Stimulated activated CD4-positive, alpha-beta T cell treated with anti-CD3 and anti-CD28 coated beads, Interleukin-2, amount 100 ng/mL, for 48 hours (primary cell): ENCODE measurements around the gene HK1.
"Not testable (repeated sequence)": the region's sequence is repeated elsewhere in the genome, so short reads cannot be mapped to it uniquely, and the experiment has no call there.

Source experiments
- DNase-seq, 2 donors: peaks; one replicate each; pipeline ENCODE4 v3.0.0-alpha.2; 2020

Gene HK1

GRCh38 chr10:69329721-69330178, 51.5 kb downstream of the HK1 start:
- no peak for DNase-seq

- DNase-seq: no peak
Observed at GRCh38 chr10:69331161-69331560, 52.9 kb downstream of the HK1 start.

- no peak for DNase-seq
Observed at GRCh38 chr10:69332278-69333010, 54.1 kb downstream of the HK1 start.

- no peak for DNase-seq
Observed at GRCh38 chr10:69333205-69333604, 54.9 kb downstream of the HK1 start.

- DNase-seq: not testable (repeated sequence)
Observed at GRCh38 chr10:69333865-69334301, 55.6 kb downstream of the HK1 start.

GRCh38 chr10:69334302-69335062, 56.2 kb downstream of the HK1 start:
- no peak for DNase-seq

GRCh38 chr10:69335063-69335587, 56.8 kb downstream of the HK1 start:
- DNase-seq: no peak

GRCh38 chr10:69335613-69336012, 57.3 kb downstream of the HK1 start:
- DNase-seq: no peak

GRCh38 chr10:69336952-69337295, 58.6 kb downstream of the HK1 start:
- DNase-seq: no peak

- no peak for DNase-seq
Observed at GRCh38 chr10:69337296-69338132, 59.2 kb downstream of the HK1 start.

GRCh38 chr10:69338133-69338456, 59.8 kb downstream of the HK1 start:
- DNase-seq: no peak

- no peak for DNase-seq
Observed at GRCh38 chr10:69338547-69339450, 60.5 kb downstream of the HK1 start.

GRCh38 chr10:69340695-69341094, 62.4 kb downstream of the HK1 start:
- no peak for DNase-seq

- DNase-seq: no peak
Observed at GRCh38 chr10:69343905-69344304, 65.6 kb downstream of the HK1 start.

- no peak for DNase-seq
Observed at GRCh38 chr10:69344591-69345252, 66.4 kb downstream of the HK1 start.

- no peak for DNase-seq
Observed at GRCh38 chr10:69345402-69345801, 67.1 kb downstream of the HK1 start.

GRCh38 chr10:69345890-69346474, 67.7 kb downstream of the HK1 start:
- DNase-seq: no peak

- no peak for DNase-seq
Observed at GRCh38 chr10:69346776-69347175, 68.5 kb downstream of the HK1 start.

- DNase-seq: no peak
Observed at GRCh38 chr10:69348816-69349541, 70.7 kb downstream of the HK1 start.

- no peak for DNase-seq
Observed at GRCh38 chr10:69349542-69349888, 71.2 kb downstream of the HK1 start.

GRCh38 chr10:69351589-69351988, 73.3 kb downstream of the HK1 start:
- no peak for DNase-seq
